ENCODE results near the gene GRIK3.

Gene GRIK3

DNA sequence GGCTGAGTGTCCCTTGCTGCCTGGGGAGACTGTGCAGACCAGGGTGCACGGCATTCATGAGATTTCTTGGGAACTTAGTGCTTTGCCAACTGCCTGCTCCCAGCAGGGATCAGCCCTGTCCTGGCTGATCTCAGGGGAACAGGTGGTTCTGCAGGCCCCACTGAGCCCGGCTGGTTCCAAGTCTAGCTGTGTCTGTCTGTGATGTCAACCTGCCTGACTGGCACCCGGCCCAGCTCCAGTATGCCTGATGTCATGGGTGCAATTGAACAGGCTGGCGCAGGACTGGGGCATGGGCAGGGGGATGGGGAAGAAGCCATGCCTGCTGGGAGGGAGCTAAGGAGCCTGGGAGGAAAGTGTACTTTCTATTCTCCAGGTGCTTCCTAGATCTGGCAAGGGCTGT is 227.1 kb downstream of the GRIK3 start:
- no peak for DNase-seq

DNA sequence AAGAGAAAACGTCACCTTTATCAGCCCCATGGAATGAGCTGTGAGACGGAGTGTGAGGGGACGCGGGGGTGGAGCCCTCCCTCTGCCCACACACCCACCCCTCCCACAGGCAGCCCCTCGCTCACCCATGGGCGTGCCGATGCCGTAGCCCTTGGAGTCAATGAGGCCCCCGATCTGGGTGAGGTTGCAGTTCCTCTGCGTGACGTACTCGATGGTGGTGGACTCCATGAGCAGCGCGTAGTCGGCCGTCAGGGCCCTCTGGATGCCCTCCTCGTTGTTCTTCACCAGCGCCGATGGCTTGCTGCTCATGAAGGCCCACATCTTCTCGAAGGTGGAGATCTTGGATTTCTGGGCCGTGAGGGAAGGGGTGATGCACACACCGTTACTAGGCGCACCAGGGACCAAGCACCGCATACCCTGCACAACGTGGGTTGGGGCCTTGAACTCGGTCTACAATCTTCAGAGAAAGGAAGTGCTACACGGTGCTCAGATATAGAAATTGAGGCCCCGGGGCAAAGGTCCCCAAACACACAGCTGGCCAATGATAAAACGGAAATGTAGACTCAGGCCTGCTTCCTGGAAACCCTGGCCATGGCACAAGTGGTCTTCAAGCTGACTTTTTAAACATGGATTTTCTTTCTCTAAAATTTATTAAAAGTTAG is 228.2 kb downstream of the GRIK3 start:
- no peak for DNase-seq

DNA sequence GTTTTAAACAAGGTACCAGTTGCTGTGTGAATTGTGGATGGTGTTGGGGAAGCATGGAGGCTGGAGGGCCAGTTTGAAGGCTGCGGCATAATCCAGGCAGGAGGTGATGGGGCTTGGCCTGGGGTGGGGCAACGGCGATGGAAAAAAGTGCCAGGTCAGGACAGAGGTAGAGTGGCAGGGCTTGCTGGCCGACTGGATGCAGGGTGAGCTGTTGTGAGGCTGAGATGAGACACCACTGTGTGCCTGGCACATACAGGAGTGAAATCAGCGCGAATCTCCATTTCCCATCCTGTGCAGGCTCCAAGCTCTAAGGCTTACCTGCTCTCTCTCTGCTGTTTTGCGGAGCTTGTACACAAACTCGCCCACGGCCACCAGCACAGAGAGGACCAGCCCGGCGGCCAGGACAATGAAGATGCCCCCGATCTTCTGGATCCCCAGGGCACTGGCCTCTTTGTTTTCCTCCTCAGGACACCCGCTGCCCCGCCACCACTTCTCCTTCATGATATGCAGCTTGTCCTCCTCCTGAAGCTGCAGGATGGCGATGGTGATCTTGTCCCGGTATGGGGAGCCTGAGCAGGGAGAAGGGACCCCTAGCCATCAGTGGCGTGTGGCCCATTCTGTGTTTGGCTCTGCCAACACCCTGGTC is 229.5 kb downstream of the GRIK3 start:
- DNase-seq = no peak

DNA sequence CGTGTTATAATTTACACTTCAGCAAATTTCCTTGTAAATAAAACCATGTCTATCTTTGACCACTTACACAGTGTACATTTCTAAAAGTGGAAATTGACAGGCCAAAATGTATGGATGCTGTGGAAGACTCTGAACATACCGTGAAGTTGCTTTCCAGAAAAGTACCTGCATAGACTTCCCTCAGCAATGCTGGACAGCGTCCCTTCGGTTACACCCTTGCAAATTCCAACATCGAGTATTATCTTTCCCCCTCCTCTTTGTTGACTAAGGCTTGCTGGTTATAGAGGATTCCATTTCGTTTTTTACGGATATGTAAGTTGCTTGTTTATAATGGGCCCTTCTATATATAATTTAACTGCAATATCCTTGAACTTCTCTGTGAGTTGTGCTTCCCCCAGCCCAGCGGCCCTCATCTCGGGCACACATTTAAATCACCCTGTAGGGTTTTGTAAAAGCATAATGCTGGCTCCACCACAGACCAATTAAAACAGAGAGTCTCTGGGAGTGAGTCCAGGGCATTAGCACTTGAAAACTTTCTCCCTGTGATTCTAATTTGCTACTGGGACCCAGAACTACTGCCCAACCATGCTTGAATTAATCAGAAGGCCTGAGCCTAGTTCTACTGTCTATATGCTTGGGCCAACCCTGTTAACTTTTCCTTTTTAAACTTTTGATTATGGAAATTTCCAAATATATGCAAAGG is 230.3 kb downstream of the GRIK3 start:
- no peak for DNase-seq

DNA sequence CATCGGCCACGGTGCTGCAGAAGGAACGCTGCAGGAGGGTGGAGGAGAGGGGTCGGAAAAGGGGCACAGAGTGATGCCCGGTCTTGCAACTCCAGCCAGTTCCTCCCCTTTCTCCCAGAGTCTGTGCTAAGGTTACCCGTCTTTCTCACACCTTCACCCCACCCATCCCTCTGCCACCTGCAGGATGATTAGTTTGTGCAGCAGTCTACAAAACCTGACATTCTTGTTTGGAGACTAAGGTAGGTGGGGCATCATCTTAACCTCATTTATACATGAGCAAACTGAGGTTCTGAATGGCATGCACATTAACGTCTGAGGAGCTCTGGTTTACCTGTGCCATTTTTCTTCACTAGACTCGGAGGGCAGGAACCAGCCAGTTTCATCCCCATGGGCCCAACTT is 232.3 kb downstream of the GRIK3 start:
- DNase-seq = no peak

DNA sequence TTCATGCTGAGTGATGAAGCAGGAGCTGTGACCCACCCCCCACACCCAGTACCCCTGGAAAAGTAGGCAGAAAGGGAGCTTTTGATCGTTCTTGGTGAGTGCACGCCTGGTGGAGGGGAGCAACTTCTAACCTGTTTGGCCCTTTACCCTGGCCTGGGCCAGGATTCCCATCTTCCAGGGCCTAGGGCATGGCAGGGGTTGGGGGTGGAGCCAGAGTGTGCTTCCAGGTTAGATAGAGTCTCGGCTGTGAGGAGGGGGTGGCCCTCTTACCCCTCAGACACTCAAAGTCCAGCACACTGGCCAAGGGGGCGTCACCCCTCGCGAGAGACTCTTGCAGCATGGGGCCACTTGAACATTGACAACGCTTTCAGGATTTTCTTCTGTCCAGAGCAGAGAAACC is 236.6 kb downstream of the GRIK3 start:
- DNase-seq = no peak

DNA sequence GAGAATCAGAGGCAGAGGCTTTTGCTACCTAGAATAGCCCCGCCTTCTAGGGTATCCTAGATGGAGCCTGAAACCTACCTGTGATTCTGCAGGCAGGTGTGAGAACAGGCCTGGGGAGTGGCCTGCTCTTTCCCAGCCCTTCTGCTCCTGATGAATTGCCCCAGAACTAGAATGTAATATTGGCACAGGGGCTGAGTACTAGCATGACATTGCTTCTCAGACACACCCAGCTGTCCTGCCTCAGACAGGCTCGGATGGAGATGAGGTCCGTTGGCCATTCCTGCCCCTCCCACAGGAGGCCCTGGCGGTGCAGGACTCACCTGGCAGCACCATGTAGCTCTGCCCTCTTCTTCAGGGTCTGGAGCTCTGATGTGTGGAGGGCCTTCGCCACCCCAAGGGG is 237.6 kb downstream of the GRIK3 start:
- DNase-seq = no peak

DNA sequence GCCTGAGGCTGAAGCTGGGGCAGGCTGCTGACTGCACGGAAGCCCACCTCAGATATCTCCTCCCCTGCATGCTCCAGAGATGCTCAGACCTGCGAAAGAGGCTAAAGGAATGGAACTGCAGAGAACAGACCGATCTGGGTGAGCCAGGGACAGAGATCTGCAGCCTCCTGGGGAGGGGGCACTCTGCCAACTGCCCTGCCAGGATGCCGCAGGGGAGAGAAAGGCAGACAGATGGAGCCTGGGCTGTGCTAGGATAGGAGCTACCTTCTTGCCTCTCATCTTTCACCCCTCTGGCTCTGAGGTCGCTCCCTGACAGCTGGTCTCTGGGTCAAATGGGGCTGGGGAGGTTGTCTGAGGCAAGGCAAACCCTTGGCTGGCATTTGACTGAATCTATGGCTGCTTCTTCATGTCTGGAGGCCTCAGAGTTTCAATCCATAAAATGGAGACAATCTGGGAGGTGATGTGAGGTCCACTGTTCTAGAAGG is 238.2 kb downstream of the GRIK3 start:
- DNase-seq = no peak

DNA sequence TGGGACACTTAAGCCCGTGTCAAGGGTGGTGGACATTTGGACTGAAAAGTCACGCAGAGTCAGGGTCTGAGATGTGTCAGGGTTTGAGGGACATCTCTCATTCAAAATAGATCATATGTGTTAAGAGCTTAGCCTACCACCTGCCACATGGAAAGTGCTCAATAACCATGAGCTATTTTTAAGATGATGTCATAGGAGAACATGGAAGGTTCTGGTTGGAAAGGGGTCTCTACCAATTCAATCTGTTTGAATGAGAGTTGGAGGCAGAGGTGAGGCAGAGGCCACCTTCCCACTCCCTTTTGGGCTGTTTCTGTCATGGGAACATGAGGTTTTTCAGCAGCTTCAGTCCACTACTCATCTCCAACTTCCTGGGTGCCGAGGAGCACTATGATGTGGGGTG is 239.9 kb downstream of the GRIK3 start:
- DNase-seq = no peak

DNA sequence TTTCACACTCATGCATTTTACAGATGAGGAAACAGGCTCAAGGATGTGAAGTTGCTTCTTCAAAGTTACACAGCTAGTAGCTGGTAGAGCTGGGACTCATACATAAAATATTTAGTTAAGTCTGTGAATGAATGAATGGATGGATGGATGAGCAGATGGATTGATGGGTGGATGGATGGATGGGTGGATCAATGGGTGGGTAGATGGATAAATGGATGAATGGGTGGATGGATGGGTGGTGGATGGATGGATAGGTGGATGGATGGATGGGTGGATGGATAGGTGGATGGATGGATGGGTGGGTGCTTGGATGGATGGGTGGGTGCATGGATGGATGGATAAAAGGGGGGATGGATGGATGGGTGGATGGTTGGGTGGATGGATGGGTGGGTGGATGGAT is 240.9 kb downstream of the GRIK3 start:
- DNase-seq = no peak

DNA sequence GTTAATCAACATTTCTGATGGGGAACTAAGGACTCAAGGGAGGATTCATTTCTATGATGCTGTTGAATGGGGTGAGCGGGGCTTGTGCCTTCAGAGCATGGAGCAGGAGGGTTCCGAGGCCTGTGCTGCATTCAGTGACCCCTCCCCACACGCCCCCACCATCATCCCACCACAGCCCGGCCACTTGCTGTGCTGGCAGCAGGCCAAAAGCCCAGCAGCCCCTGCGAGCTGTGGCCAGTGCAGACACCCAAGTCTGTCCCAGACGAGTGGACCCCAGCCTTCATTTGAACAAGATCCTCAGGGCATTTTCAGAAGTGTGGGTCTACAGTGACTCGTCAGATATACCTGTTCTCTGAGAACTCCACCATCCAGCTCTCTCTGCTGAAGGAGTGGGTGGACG is 242.0 kb downstream of the GRIK3 start:
- no peak for DNase-seq

DNA sequence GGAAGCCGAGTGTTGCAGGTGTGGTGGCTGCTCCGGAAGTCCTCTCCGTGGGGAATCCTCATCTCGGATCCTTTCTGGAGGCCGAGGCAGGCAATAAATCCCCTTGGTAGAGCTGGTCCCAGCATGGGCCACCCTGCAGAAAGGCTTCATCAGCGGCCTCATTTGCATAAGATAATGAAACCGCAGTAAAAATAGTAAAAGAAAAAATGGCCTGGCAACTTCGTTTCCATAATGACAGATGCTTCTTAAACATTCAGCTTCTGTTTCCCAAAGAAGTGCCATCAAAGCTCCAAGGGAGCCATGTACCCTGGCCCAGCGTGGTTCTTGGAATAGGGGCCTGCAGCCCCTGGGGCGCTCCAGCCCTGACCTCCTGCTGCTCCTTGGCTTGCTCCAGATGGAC is 244.1 kb downstream of the GRIK3 start:
- DNase-seq = no peak

DNA sequence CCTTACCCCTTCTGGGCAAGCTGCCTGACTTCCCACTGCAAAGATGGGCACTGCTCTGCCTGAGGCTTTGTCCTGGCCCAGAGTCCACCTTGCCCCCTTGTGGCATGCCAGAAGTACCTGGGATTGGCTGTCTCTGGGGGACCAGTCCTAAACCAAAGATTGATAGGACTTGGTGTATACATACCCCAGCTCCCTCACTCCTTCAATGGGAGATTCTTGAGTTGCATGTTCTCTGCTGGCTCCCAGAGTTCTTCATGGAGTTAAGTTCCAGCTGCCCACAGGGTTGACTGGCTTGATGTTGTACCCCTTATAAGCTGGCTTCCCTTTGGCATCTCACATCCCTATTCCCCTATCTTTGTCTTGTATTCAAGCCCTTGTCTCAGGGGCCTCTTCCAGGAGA is 244.8 kb downstream of the GRIK3 start:
- DNase-seq = no peak

DNA sequence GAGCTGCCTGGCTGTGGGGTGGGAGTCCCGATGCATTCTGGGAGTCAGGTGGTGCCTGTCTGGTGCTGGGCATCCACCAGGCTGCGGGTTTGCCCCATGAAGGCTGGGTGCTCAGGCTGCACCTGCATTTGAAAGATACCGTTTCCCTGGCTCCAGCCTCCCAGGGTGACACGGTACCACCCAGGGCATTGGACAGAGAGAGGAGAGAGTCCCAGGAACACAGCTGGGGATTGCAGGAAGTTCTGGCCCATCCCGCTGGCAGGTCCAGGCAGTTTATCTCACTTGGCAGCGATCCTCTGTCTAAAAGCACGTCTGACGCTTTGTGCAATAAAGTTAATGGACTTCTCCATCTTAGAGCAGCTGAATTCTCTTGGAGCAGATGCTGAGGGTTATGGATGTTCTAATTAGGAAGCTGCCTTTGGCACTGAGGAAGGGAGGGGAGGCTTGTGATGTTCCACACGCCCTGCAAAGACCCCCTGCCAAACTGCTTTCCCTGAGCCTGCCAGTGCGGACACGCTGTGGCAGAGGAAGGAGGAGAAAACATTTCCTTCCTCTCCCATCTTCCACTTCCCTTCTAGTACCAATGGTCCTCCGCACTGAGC is 246.9 kb downstream of the GRIK3 start:
- DNase-seq = no peak

DNA sequence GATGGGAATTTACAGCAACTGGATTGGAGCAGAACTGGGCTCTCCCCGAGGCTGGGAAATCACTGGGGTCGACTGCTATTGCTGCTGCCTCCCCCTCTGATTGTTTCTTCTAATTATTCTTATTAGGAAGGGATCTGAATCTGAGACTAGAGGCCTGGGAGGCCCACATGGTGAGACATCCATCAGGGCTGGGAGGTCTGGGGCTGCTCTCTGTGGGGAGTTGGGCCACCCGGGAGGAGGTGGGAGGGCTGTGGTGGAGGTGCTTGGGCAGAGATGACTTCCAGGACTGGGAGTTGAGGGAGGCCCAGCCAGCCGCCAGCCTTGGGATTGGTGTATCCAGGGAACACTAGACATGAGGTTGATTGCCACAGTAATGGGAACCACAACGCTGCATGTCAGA is 247.9 kb downstream of the GRIK3 start:
- no peak for DNase-seq

DNA sequence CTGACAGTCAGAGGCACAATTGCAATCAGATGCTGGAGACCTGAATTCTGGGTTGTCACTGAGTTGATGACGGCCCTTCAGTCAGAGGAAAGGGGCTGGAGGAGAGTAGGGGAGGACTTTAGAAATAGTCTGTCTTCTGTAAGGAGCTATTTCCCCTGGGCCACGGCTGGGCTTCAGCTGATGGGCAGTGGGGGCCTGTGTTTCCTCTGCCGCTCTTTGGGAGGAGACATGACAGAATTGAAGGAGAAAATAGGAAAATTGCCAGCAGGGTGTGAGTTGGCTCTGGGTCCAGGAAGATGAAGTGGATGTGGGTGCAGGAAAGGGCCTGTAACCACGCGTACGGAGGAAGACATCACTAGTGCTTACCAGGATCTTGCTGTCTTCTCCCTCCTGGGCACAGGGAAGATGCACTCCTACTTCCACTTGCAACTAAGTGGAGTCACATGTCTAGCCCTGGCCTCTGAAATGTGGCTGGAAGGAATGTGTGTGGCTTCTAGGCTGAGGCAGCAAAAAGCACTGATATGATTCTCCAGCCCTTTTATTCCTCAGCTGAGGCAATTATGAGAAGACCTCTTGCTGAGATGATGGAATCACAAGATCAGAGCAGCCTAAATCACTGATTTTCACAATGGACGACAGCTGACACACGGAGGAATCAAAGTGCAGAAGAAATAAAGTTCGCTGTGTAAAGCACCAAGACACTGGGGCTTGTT is 250.0 kb downstream of the GRIK3 start:
- DNase-seq = no peak

DNA sequence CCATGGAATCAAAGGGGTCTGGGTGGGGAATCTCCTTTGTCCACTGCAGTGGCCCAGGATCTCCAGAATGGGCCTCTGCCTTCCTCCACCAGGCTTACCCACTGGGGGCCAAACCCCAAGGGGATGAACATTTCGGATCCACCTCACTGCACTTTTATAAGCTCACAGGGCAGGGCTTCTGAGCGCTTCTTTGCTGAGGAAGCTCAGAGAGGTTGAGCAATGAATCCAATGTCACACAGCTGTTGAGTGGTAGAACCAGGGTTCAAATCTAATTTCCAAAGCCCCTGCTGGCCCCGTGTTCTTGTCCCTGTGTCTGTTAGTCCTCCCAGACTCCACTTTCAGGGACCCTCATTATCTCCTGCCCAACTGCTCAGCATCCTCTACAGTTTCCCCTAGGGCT is 250.8 kb downstream of the GRIK3 start:
- DNase-seq = no peak

DNA sequence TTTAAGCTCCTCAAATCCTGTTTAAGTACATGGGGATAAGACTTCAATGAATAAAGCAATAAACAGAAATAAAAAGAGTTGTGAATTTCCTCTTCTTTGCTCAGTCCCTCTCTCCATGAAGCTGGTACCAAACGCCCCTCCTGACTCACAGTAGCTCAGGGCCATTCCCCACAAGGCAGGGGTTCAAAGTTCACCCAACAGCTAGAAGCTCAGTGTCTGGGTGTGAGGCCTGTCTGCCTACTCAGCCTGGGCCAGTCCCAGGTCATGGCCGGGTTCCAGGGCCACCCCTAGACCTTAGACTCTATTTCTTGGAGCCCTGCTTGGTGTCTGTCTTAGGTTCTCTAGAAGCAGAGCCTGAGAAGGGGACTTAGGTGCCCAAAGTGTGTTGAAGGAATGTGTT is 251.5 kb downstream of the GRIK3 start:
- DNase-seq = no peak

DNA sequence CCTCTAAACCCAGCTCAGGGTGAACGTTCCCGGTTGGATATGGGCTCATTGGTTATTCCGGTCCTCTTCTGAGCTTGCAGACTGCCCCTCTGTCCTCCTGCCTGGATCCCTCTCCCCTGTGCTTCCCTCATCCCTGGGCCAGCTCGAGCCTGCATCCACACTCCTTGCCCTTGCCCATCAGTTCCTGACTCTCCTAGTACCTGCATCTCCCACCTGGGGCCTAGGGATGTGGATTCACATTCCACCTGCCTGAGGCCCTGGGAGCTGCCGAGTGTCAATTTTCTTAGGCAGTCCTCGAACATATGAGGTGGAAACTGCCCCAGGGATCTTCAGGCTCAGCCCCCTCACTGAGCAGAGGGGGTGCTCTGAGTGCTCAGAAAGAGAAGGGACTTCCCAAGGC is 252.2 kb downstream of the GRIK3 start:
- no peak for DNase-seq

DNA sequence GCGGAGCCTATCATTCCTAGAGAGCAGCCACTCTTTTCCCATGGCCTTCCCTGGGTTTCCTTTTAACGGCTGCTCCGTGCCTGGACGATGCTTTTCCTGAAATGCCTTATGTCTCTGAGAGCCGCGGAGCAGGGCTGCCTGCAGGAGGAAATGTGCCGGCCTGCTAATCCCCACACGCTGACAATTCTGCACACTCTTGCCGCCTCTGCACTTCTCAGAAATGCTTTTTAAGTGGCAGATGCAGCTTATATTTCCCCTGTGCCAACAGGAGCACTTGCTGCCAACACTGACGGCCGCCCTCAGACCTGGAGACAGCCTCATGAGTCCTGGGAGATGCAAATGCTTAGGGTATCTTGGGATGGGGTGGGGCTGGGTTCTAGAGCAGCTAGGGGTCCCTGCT is 253.2 kb downstream of the GRIK3 start:
- DNase-seq = no peak

DNA sequence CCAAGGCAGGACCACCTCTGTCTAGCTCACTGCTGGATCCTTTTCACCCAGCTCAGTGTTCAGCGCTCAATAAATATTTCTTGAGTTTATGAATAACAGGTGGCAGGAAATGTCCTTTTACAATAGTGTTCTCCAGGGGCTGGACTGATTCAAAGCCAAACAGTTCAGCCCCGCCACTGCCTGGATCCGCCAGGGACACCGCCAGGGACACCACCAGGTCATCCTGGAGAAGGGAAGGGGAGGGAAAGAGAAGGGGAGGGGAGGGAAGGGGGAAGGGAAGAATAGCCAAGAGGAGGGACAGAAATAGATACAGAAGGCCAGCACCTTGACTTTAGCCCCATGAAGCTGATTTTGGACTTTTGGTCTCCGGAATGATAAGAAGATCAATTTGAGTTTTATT is 255.6 kb downstream of the GRIK3 start:
- no peak for DNase-seq

DNA sequence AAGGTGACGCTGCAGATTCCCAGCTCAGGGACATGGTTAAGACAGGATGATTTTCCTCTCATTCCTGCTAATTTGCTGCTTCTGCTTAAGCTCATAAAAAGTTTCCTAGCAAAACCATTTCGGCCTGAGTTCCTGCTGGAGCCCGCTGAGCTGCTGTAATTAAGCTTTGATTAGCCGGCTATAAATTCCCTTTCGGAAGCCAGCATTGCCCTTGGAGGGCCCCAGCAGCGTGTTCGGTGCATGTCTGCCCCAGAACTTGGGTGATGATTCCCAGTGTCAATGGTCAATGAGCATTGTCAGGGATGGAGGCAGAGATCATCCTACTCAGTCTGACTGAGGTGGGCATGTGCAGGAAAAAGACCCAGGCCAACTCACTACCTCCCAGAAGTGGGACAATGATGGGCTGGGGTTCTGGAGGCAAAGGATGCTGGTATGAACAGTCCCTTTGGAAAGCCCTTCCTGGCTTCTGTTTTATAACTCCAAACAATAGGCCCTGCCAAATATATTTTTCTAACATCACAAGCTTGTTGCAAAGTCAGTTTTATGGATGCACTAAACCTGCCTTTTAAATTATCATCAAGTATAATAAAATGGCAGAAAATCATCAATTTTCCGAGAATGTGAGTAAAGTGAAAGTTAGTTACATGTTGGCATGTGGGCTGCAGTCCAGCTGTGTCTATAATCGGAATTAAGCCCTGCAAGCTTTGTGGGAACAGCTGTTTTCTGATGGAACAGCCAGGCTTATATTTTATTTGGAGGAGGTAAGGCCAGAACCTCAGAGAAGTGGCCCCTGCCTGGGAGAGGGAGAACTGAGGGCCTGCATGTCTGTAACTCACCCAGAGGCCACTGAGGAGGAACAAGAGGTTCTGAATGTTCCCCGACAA is 257.1 kb downstream of the GRIK3 start:
- no peak for DNase-seq
